Activated CD8-positive, alpha-beta memory T cell treated with anti-CD3 and anti-CD28 coated beads, Interleukin-2, amount 50 U/mL, for 48 hours (primary cell): ENCODE data around the gene CLDN18.

ENCODE experiments used
- DNase-seq: peaks from one replicate; pipeline ENCODE4 v3.0.0-alpha.2; 2020

CLDN18 gene

GRCh38 chr3:138027821-138028220, 17.9 kb downstream of the CLDN18 start:
- no peak for DNase-seq

GRCh38 chr3:138030734-138031280, 20.8 kb downstream of the CLDN18 start:
- no peak for DNase-seq

GRCh38 chr3:138031536-138031935, 21.6 kb downstream of the CLDN18 start:
- no peak for DNase-seq

GRCh38 chr3:138032567-138032966, 22.6 kb downstream of the CLDN18 start:
- DNase-seq, result no peak

- DNase-seq, result no peak
Measured at GRCh38 chr3:138033202-138033691, 23.3 kb downstream of the CLDN18 start.

- no peak for DNase-seq
Measured at GRCh38 chr3:138034918-138035317, 25.0 kb downstream of the CLDN18 start.

- no peak for DNase-seq
Measured at GRCh38 chr3:138036572-138036971, 26.6 kb downstream of the CLDN18 start.

GRCh38 chr3:138038725-138039462, 28.9 kb downstream of the CLDN18 start:
- no peak for DNase-seq

GRCh38 chr3:138042043-138042442, 32.1 kb downstream of the CLDN18 start:
- no peak for DNase-seq

GRCh38 chr3:138043266-138044029, 33.5 kb downstream of the CLDN18 start:
- no peak for DNase-seq

- DNase-seq, result no peak
Measured at GRCh38 chr3:138046085-138046484, 36.1 kb downstream of the CLDN18 start.

- DNase-seq, result no peak
Measured at GRCh38 chr3:138046955-138047354, 37.0 kb downstream of the CLDN18 start.

GRCh38 chr3:138047596-138048158, 37.7 kb downstream of the CLDN18 start:
- DNase-seq, result no peak

- no peak for DNase-seq
Measured at GRCh38 chr3:138049157-138049919, 39.4 kb downstream of the CLDN18 start.

- no peak for DNase-seq
Measured at GRCh38 chr3:138051947-138052802, 42.2 kb downstream of the CLDN18 start.

GRCh38 chr3:138054057-138054456, 44.1 kb downstream of the CLDN18 start:
- no peak for DNase-seq

- DNase-seq, result no peak
Measured at GRCh38 chr3:138057384-138057783, 47.4 kb downstream of the CLDN18 start.

GRCh38 chr3:138059261-138059660, 49.3 kb downstream of the CLDN18 start:
- DNase-seq, result no peak

GRCh38 chr3:138060792-138061191, 50.8 kb downstream of the CLDN18 start:
- DNase-seq, result no peak

GRCh38 chr3:138062037-138062436, 52.1 kb downstream of the CLDN18 start:
- no peak for DNase-seq

- DNase-seq, result no peak
Measured at GRCh38 chr3:138062626-138063025, 52.7 kb downstream of the CLDN18 start.

- DNase-seq, result no peak
Measured at GRCh38 chr3:138063416-138063815, 53.5 kb downstream of the CLDN18 start.
